GM18873 (cell line): ENCODE measurements around the gene SPHK2.
"Not testable (repeated sequence)": the region's sequence is repeated elsewhere in the genome, so short reads cannot be mapped to it uniquely, and the experiment has no call there.

ENCODE experiments used
- ATAC-seq: cut with Tn5 transposase; IDR thresholded peaks from one replicate; pipeline ENCODE4 v1.9.1; 2021; ENCODE audit warnings: mild to moderate bottlenecking, moderate library complexity, moderate number of reproducible peaks; ENCODE audit not compliant: unreplicated experiment, low FRiP score

The SPHK2 gene

DNA sequence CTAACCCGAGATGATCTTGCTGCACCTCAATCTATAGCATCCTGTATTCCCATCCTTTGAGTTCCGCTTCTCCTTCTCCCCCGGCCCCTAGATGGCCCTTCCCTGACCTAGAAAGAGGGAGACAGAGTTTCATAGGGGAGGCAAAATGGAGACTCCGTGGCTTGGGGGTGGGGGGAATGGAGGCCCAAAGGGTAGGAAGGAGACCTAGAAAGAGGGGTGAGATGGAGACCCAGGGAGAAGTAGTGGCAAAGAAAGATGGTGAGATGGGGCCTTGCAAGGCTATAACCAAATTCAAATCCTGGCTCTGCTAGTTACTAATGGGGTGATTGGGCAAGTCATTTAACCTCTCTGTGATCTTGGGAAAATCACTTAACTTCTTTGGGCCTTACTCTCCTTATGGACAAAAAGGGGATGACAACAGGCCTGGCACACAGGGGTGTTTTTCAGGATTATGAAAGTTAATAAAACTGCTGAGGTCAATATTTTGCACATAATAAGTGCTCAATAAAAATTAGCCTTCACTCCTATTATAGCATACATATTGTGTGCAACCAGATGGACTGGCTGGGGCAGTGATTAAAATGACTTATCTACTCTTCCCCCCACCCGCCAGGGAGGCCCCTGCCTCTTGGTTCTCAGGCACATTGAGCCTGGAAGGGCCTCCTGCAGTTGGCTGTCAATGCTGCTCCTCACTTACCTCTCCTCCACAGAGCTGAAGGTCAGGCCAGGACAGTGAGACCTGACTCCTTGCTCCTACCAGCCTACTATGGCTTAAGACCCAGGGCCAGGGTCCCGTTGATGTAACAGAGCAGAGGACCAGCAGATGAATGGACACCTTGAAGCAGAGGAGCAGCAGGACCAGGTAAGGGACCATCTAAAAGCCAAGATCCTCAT lies 633 bp downstream of the SPHK2 start:
- ATAC-seq: no peak

DNA sequence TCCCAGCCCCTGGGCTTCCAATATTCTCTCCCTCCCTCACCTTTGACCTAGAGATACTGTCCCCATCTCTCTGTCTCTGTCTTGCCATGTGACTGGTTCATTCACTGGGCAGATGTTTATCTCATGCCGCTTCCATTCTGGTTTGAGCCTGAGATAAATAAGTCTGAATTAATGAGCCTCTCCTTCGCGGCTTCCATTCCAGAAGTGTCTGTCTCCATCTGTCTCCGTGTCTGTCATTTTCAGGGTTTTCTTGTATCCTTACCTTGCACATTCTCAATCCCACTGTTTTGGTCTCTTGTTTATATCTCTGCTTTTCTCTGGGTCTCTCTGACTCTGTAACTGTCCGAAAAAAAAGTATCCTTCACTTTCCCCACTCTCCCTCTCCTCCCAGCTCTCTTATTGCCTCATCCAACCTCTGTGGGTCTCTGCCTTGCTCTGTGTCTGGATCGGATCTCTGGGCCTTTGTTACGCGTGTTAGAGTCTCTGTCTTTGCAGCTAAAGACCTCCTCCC lies 4.3 kb downstream of the SPHK2 start:
- ATAC-seq: no peak

DNA sequence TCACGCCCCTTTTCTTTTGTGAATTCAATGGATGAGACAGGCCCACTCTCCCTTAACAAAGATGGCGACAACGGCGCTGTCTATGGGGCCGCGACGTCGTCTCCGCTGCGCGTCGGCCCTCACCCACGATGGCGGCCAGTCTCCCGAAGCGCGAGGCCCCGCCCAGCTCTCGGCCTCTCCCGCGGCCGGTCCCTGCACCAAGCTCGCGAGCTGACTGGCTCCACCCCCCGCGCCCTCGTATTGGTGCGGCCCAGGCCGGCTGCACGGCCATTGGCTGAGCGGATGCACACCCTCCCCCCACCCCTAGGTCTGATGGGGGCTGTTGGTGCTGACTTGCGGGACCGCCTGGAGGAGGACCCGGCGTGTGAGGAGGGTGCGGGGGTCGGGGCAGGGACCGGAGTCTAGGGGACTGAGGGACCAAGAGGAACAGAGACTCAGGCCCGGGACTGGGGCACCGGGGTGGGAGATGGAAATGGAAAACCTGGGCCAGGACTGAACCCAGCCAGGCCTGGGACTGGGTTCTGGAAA lies 4.8 kb downstream of the SPHK2 start:
- no peak for ATAC-seq

DNA sequence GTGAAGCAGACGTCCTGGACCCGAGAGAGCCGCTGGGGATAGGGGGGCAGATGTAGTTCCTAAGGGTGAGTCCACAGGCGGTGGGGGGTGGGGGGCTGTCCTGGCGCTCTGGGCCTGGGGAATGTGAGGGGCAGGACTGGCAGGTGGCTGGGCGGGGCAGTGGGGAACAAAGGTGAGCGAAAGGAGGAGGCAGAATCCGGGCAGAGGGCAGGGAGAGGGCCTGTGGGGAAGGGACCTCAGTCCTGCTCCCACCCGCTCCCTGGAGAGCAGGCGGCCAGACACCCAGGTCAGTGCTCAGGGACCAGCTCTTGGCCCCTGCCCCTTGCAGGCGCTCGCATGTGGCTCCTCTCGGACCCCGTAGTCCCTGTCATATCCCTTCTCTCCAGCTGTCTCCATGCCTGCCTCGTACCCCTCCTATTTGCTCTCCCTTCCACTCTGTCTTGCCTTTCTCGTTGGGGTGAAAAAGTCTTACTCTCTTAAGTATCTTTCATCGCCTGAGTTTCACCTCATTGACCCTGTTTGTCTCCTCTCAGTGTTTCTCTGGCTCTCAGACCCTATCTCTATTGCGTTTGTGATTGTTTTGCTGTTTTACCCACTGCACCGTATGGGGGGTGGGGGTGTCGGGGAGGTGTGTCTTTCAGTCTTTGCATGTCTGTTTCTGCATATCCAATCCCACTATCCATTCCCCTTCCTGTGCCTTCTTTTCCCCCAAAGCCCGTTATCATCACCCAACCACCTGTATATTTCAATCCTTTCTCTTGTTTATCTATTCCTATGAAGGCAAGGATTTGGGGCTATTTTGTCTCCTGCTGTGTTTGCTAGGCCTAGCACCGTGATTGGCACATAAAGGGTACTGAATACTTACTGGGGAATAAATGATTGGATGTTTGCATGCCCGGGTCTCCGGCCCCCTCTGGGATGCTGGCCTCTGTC lies 5.8 kb downstream of the SPHK2 start:
- ATAC-seq: no peak

DNA sequence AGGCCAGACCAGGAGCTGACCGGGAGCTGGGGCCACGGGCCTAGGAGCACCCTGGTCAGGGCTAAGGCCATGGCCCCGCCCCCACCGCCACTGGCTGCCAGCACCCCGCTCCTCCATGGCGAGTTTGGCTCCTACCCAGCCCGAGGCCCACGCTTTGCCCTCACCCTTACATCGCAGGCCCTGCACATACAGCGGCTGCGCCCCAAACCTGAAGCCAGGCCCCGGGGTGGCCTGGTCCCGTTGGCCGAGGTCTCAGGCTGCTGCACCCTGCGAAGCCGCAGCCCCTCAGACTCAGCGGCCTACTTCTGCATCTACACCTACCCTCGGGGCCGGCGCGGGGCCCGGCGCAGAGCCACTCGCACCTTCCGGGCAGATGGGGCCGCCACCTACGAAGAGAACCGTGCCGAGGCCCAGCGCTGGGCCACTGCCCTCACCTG lies 6.6 kb downstream of the SPHK2 start:
- no peak for ATAC-seq

DNA sequence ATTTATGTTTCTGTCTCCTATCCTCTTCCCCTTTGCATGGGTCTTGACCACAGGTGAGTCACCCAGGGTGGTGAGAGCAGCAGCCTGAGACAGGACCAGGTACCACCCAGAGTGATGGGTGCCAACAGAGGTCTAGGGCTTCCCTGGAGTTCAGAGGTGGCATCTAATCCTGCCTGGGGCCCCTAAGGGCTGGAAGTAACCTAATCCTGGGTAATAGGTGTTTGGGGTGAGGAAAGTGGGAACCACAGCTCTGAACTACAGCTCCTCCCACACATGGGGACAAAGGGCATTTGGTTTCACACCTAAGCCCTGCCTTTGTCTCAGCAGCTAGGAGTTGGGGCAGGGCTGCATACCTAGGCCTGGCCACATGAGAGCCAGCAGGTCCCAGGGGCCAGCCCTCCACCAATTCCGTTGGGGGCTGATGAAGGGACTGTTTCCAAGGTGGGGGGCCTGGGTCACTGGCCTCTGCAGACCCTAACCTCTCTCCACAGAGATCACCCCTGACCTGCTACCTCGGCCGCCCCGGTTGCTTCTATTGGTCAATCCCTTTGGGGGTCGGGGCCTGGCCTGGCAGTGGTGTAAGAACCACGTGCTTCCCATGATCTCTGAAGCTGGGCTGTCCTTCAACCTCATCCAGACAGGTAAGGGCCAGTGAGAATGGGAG lies 8.0 kb downstream of the SPHK2 start:
- ATAC-seq: no peak

DNA sequence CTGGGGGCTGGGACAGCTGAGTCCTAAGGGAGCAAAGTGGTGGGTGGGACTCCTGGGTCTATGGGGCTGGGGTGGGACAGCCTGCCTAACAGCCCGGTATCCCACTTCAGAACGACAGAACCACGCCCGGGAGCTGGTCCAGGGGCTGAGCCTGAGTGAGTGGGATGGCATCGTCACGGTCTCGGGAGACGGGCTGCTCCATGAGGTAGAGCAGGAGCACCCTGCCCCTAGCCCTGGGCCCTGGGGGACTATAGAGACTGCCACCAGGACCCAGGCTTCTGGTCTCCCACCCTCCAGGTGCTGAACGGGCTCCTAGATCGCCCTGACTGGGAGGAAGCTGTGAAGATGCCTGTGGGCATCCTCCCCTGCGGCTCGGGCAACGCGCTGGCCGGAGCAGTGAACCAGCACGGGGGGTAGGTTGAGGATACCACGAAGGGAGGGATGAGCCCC lies 8.6 kb downstream of the SPHK2 start:
- no peak for ATAC-seq

DNA sequence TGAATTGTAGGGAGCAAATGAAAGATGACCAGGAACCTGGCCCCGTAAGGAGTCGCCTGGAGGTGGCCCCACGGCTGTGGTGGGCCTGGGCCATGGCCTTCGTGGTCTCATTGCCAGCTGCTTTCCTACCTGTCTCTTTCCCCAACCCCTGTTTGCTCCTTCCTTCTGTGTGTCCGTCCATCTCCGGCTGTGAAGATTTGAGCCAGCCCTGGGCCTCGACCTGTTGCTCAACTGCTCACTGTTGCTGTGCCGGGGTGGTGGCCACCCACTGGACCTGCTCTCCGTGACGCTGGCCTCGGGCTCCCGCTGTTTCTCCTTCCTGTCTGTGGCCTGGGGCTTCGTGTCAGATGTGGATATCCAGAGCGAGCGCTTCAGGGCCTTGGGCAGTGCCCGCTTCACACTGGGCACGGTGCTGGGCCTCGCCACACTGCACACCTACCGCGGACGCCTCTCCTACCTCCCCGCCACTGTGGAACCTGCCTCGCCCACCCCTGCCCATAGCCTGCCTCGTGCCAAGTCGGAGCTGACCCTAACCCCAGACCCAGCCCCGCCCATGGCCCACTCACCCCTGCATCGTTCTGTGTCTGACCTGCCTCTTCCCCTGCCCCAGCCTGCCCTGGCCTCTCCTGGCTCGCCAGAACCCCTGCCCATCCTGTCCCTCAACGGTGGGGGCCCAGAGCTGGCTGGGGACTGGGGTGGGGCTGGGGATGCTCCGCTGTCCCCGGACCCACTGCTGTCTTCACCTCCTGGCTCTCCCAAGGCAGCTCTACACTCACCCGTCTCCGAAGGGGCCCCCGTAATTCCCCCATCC lies 9.4 kb downstream of the SPHK2 start:
- no peak for ATAC-seq

DNA sequence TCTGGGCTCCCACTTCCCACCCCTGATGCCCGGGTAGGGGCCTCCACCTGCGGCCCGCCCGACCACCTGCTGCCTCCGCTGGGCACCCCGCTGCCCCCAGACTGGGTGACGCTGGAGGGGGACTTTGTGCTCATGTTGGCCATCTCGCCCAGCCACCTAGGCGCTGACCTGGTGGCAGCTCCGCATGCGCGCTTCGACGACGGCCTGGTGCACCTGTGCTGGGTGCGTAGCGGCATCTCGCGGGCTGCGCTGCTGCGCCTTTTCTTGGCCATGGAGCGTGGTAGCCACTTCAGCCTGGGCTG lies 9.9 kb downstream of the SPHK2 start:
- no peak for ATAC-seq

DNA sequence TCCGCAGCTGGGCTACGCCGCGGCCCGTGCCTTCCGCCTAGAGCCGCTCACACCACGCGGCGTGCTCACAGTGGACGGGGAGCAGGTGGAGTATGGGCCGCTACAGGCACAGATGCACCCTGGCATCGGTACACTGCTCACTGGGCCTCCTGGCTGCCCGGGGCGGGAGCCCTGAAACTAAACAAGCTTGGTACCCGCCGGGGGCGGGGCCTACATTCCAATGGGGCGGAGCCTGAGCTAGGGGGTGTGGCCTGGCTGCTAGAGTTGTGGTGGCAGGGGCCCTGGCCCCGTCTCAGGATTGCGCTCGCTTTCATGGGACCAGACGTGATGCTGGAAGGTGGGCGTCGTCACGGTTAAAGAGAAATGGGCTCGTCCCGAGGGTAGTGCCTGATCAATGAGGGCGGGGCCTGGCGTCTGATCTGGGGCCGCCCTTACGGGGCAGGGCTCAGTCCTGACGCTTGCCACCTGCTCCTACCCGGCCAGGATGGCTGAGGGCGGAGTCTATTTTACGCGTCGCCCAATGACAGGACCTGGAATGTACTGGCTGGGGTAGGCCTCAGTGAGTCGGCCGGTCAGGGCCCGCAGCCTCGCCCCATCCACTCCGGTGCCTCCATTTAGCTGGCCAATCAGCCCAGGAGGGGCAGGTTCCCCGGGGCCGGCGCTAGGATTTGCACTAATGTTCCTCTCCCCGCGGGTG lies 10.4 kb downstream of the SPHK2 start:
- ATAC-seq: no peak

GRCh38 chr19:48630296-48631063 lies 11.2 kb downstream of the SPHK2 start:
- no peak for ATAC-seq

GRCh38 chr19:48631225-48631624 lies 11.9 kb downstream of the SPHK2 start:
- ATAC-seq: no peak

DNA sequence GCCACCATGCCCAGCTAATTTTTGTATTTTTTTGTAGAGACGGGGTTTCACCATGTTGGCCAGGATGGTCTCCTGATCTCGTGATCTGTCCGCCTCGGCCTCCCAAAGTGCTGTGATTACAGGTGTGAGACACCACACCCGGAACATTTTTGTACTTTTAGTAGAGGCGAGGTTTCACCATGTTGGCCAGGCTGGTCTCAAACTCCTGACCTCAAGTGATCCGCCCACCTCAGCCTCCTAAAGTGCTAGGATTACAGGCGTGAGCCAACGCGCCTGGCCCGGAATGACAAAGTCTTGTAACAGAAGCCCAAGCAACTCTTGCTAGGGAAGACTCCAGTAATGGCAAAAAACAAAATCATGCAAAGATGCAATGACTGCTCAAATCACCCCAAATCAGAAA lies 13.0 kb downstream of the SPHK2 start:
- not testable (repeated sequence) for ATAC-seq

GRCh38 chr19:48632692-48633147 lies 13.4 kb downstream of the SPHK2 start:
- ATAC-seq: no peak

GRCh38 chr19:48633148-48634035 lies 14.1 kb downstream of the SPHK2 start:
- no peak for ATAC-seq

DNA sequence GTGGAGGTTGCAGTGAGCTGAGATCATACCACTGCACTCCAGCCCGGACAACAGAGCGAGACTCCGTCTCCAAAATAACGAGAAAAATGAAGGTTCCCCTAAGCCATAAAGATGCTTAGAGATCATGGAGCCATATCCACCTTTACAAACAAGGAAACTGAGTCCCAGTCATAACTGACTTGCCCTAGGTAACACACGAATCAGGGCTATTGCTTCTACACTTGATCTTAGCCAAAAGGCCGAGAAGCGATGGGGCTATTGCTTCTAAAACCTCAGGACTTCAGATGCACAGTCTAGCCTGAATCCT lies 14.7 kb downstream of the SPHK2 start:
- no peak for ATAC-seq
